ENCODE data around the gene RNF144A. TPM values are rescaled to one million over a fixed set of nuclear protein-coding genes. Genes with fewer than 3 reads are reported as not detected.
A peak's percentile ranks its signal among the peaks of the same experiment; 100 is the strongest.

Gene RNF144A
- total RNA-seq, 1 experiment from 2014 or later = 9.5 TPM

GRCh38 chr2:6909431-6910385, 7.5 kb upstream of the RNF144A start:
- no peak overlapping the region for H3K4me3 ChIP-seq (ENCODE audit: low read length)

DNA sequence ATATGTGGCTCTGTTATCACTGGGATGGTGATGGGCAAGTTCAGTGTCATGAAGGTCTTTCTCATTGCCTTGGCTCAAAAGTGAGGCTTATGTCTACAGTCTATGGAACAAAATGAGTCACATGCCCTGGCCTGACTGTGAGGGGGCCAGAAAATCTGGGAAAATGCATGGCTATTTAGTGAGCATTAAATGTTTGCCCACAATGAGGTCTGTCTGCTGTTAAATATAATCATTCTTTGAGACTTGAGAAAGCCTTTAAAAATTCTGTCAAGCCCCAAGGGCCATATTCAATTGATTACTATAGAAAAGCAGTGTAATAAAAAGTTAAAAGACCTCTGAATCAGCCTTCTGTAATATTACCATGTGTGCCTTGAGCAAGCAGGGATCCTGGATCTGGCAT, 5.5 kb upstream of the RNF144A start:
- Histone ChIP-seq H3F3A (ENCODE audit: low read length, unreplicated experiment) (no peaks in the 10 kb centered on the region), H3K27ac (ENCODE audit: low read length) (no peak overlapping the region), H4K20me1 (ENCODE audit: low read length) (no peaks in the 10 kb centered on the region), H3K4me2 (ENCODE audit: low read length) (no peak overlapping the region), H3K9me2 (replicated peaks; ENCODE audit: low read length) (no peaks in the 10 kb centered on the region), H3K4me3 (ENCODE audit: low read length) (no peak overlapping the region), H2AFZ (ENCODE audit: low read length) (no peak overlapping the region), H3K79me2 (ENCODE audit: low read length) (no peaks in the 10 kb centered on the region), H3K9me3 (ENCODE audit: low read length) (no peaks in the 10 kb centered on the region), H3K4me1 (ENCODE audit: insufficient read depth, low read length) (peaks cover 23% of the 10 kb centered on the region), H3K27me3 (ENCODE audit: low read length) (no peaks in the 10 kb centered on the region), H3K9ac (ENCODE audit: low read length) (no peak overlapping the region), H3K36me3 (ENCODE audit: low read depth, low read length) (no peaks in the 10 kb centered on the region)
- ATAC-seq (peak; percentile 16; the same call in 1 of the 2 replicates), DNase-seq (no peak)
- POLR2A ChIA-PET (ENCODE audit: unreplicated experiment) = no interaction called here
- BruUV-seq (replicated peaks) = no TSS peak
- intact Hi-C loops (cut with micrococcal nuclease) = no loop called here
- TF ChIP-seq EZH2phosphoT487 (IDR thresholded peaks at IDR 0.05; ENCODE audit: borderline replicate concordance, low read length) (no peak), EZH2 (IDR thresholded peaks at IDR 0.05; ENCODE audit: low read length, unreplicated experiment) (no peak)
- TF ChIP-seq, protein P1, sequence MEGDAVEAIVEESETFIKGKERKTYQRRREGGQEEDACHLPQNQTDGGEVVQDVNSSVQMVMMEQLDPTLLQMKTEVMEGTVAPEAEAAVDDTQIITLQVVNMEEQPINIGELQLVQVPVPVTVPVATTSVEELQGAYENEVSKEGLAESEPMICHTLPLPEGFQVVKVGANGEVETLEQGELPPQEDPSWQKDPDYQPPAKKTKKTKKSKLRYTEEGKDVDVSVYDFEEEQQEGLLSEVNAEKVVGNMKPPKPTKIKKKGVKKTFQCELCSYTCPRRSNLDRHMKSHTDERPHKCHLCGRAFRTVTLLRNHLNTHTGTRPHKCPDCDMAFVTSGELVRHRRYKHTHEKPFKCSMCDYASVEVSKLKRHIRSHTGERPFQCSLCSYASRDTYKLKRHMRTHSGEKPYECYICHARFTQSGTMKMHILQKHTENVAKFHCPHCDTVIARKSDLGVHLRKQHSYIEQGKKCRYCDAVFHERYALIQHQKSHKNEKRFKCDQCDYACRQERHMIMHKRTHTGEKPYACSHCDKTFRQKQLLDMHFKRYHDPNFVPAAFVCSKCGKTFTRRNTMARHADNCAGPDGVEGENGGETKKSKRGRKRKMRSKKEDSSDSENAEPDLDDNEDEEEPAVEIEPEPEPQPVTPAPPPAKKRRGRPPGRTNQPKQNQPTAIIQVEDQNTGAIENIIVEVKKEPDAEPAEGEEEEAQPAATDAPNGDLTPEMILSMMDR (conservative IDR thresholded peaks at IDR 0.05; ENCODE audit: low read depth, low read length) = no peak
- CTCF ChIA-PET = no interaction called here

More at GRCh38 chr2:6909431-6910385, 7.5 kb upstream of the RNF144A start:
- Histone ChIP-seq H3F3A (ENCODE audit: low read length, unreplicated experiment) (no peaks in the 10 kb centered on the region), H4K20me1 (ENCODE audit: low read length) (no peaks in the 10 kb centered on the region), H3K9ac (ENCODE audit: low read length) (no peak overlapping the region), H3K27ac (ENCODE audit: low read length) (no peak overlapping the region), H3K4me1 (ENCODE audit: insufficient read depth, low read length) (peaks cover 16% of the 10 kb centered on the region), H3K9me2 (replicated peaks; ENCODE audit: low read length) (no peaks in the 10 kb centered on the region), H3K9me3 (ENCODE audit: low read length) (no peaks in the 10 kb centered on the region), H3K27me3 (ENCODE audit: low read length) (no peaks in the 10 kb centered on the region), H3K79me2 (ENCODE audit: low read length) (no peaks in the 10 kb centered on the region), H3K4me2 (ENCODE audit: low read length) (no peak overlapping the region), H3K36me3 (ENCODE audit: low read depth, low read length) (no peaks in the 10 kb centered on the region), H2AFZ (ENCODE audit: low read length) (no peak overlapping the region)
- ATAC-seq = no peak
- no peak for TF ChIP-seq EZH2 (IDR thresholded peaks at IDR 0.05; ENCODE audit: low read length, unreplicated experiment)
- TF ChIP-seq EZH2phosphoT487 (IDR thresholded peaks at IDR 0.05; ENCODE audit: borderline replicate concordance, low read length) = no peak
- TF ChIP-seq, protein P1 (conservative IDR thresholded peaks at IDR 0.05; ENCODE audit: low read depth, low read length) = no peak
- no TSS peak for BruUV-seq (replicated peaks)
- ChIA-PET POLR2A (ENCODE audit: unreplicated experiment) (no interaction called here), CTCF (no interaction called here)
- intact Hi-C loops (cut with micrococcal nuclease) = no loop called here
- DNase-seq = no peak
